IPS-18c (cell line): ENCODE measurements around the gene PPP2R1B.

ENCODE experiments used
- H3K4me3 ChIP-seq: 2 replicates; pipeline ENCODE4 v1.7.0; 2013; ENCODE audit warnings: low read depth, mild to moderate bottlenecking, low read length, moderate library complexity; ENCODE audit not compliant: insufficient read depth
- H3K9me3 ChIP-seq: one replicate; pipeline ENCODE4 v1.6.1; 2013; ENCODE audit warnings: mild to moderate bottlenecking, low read length, moderate library complexity; ENCODE audit not compliant: control insufficient read depth, insufficient read depth

Gene PPP2R1B

GRCh38 chr11:111691741-111692140, 74.4 kb downstream of the PPP2R1B start:
- no peak overlapping the region for H3K4me3 ChIP-seq
- no peaks in the 10 kb centered on the region for H3K9me3 ChIP-seq

- no peak overlapping the region for H3K4me3 ChIP-seq
- no peaks in the 10 kb centered on the region for H3K9me3 ChIP-seq
Measured at GRCh38 chr11:111691176-111691575, 75.0 kb downstream of the PPP2R1B start.

- no peak overlapping the region for H3K4me3 ChIP-seq
- H3K9me3 ChIP-seq: no peaks in the 10 kb centered on the region
Measured at GRCh38 chr11:111688013-111688412, 78.2 kb downstream of the PPP2R1B start.

GRCh38 chr11:111684251-111684650, 81.9 kb downstream of the PPP2R1B start:
- Histone ChIP-seq H3K9me3 (no peaks in the 10 kb centered on the region), H3K4me3 (no peak overlapping the region)

- Histone ChIP-seq H3K9me3 (no peaks in the 10 kb centered on the region), H3K4me3 (no peak overlapping the region)
Measured at GRCh38 chr11:111683806-111684205, 82.4 kb downstream of the PPP2R1B start.

GRCh38 chr11:111680486-111681175, 85.6 kb downstream of the PPP2R1B start:
- Histone ChIP-seq H3K4me3 (no peak overlapping the region), H3K9me3 (no peaks in the 10 kb centered on the region)
